Prostate gland (tissue), 2 donors: ENCODE data around the gene FCHO1.

Experiments used
- POLR2A ChIP-seq: fragments of 450-650 bp; IDR thresholded peaks from one replicate; pipeline ENCODE4 v1.6.1; 2016; ENCODE audit warnings: antibody characterized with exemption, mild to moderate bottlenecking
- TF ChIP-seq, protein P1 (sequence below), 4 experiments: fragments of 200-600 bp in 2 of 4; fragments of 450-650 bp in 2 of 4; sonication (generic) in 2 of 4; IDR thresholded peaks; 1 replicate in 3 of 4; 2 replicates in 1 of 4; pipeline ENCODE4 v1.5.1; 2016 to 2019; ENCODE audit warnings: antibody characterized with exemption in 4 of 4, mild to moderate bottlenecking in 2 of 4, moderate library complexity in 2 of 4

DNA sequence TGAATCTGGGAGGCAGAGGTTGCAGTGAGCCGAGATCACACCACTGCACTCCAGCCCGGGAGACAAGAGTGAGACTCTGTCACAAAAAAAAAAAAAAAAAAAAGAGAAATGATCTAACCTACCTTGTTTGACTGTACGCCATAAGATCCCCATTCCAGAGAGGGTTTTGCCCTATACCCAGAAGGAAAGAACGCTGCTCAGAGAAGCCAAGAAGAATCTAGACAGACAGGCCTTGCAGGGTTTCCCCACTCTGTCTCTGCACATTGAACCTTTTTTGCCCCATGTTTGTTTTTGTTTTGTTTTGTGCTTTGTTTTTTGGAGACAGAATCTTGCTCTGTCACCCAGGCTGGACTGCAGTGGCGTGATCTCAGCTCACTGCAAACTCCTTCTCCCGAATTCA is 39.4 kb upstream of the FCHO1 start:
- TF ChIP-seq POLR2A = no peak
- TF ChIP-seq, protein P1, sequence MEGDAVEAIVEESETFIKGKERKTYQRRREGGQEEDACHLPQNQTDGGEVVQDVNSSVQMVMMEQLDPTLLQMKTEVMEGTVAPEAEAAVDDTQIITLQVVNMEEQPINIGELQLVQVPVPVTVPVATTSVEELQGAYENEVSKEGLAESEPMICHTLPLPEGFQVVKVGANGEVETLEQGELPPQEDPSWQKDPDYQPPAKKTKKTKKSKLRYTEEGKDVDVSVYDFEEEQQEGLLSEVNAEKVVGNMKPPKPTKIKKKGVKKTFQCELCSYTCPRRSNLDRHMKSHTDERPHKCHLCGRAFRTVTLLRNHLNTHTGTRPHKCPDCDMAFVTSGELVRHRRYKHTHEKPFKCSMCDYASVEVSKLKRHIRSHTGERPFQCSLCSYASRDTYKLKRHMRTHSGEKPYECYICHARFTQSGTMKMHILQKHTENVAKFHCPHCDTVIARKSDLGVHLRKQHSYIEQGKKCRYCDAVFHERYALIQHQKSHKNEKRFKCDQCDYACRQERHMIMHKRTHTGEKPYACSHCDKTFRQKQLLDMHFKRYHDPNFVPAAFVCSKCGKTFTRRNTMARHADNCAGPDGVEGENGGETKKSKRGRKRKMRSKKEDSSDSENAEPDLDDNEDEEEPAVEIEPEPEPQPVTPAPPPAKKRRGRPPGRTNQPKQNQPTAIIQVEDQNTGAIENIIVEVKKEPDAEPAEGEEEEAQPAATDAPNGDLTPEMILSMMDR (IDR thresholded peaks at IDR 0.05) = no peak
